ENCODE results near the gene ARHGEF18. TPM values are rescaled to one million over a fixed set of nuclear protein-coding genes. Genes with fewer than 3 reads are reported as not detected.
A peak's percentile ranks its signal among the peaks of the same experiment; 100 is the strongest.

ARHGEF18 gene
- total and polyA plus RNA-seq, 2 of the 13 experiments (the other 11 are each of a cell fraction or from before 2014, with no cell fraction given) = 4.2 to 17.5 TPM

GRCh38 chr19:7326105-7326877, 22.4 kb upstream of the ARHGEF18 start:
- Histone ChIP-seq H3K36me3 (replicated peaks in 1 of 2; ENCODE audit: control insufficient read depth in 1 of 2, insufficient read depth in 2 of 2, low read length in 2 of 2) (no peaks in the 10 kb centered on the region), H3K9ac (ENCODE audit: insufficient read depth, low read depth, low read length) (no peak overlapping the region), H3K27ac (ENCODE audit: extremely low read length, insufficient read depth, low read length) (no peak overlapping the region), H4K20me1 (ENCODE audit: insufficient read depth, low read length) (no peaks in the 10 kb centered on the region), H3K27me3 (ENCODE audit: control insufficient read depth in 1 of 2, insufficient read depth in 2 of 2, low read length in 2 of 2) (no peaks in the 10 kb centered on the region), H3K4me3 (replicated peaks in 1 of 3; ENCODE audit: insufficient read depth in 1 of 3, low read depth in 2 of 3, low read length in 3 of 3) (no peak overlapping the region), H3K4me2 (ENCODE audit: low read depth, low read length) (no peak overlapping the region), H2AFZ (ENCODE audit: low read length) (no peak overlapping the region), H3K4me1 (ENCODE audit: insufficient read depth, low read length) (peaks cover 5% of the 10 kb centered on the region), H3K9me3 (ENCODE audit: low read length) (no peaks in the 10 kb centered on the region), H3K79me2 (ENCODE audit: insufficient read depth, low read length) (no peaks in the 10 kb centered on the region)
- peak; percentile 56 for DNase-seq (ENCODE audit: low spot score)
- no TSS peak for BruUV-seq (replicated peaks)
- in situ Hi-C loops (cut with HindIII; ENCODE audit: extremely low pct_ligation_motif_present, low pct_unique_long_range_greater_than_20kb) = no loop called here
- FAIRE-seq = no peak
- no peak; the same call in 2 of the 3 replicates for ATAC-seq
- intact Hi-C loops (cut with micrococcal nuclease; ENCODE audit: unreplicated experiment) = no loop called here
- 67% methylated on average over 10 of the region's 10 CpGs for WGBS (ENCODE audit: low lambda C conversion rate)
- ChIA-PET CTCF (ENCODE audit: low intra/inter-chr PET ratio, low total read pairs) (interaction anchor here (1.5 kb wide), 1 partner anchor 177 kb away, joined by 5 read pairs; no protein-coding TSS in a partner anchor), POLR2A (no interaction called here)
- TF ChIP-seq GFI1 (CRISPR knock-in tag; IDR thresholded peaks at IDR 0.05; ENCODE audit: borderline replicate concordance) (no peak), MXI1 (IDR thresholded peaks at IDR 0.05; ENCODE audit: borderline replicate concordance, low read depth, low read length) (no peak), ATF7 (IDR thresholded peaks at IDR 0.05) (no peak), ATF7 (CRISPR knock-in tag; IDR thresholded peaks at IDR 0.05) (no peak), KLF12 (CRISPR knock-in tag; IDR thresholded peaks at IDR 0.05; ENCODE audit: borderline replicate concordance) (no peak), FOSL1 (CRISPR knock-in tag; IDR thresholded peaks at IDR 0.05; ENCODE audit: borderline replicate concordance) (no peak), STAG1 (CRISPR knock-in tag; IDR thresholded peaks at IDR 0.05) (peak; percentile 58), ZNF567 (CRISPR knock-in tag; IDR thresholded peaks at IDR 0.05; ENCODE audit: borderline replicate concordance) (no peak), ZNF772 (CRISPR knock-in tag; IDR thresholded peaks at IDR 0.05) (no peak), ONECUT2 (CRISPR knock-in tag; IDR thresholded peaks at IDR 0.05) (no peak), SMAD9 (CRISPR knock-in tag; IDR thresholded peaks at IDR 0.05) (no peak), SRY (CRISPR knock-in tag; IDR thresholded peaks at IDR 0.05) (no peak), TOPORS (CRISPR knock-in tag; IDR thresholded peaks at IDR 0.05) (no peak), ZFP91 (CRISPR knock-in tag; IDR thresholded peaks at IDR 0.05; ENCODE audit: borderline replicate concordance) (no peak), TEAD3 (CRISPR knock-in tag; optimal IDR thresholded peaks at IDR 0.05; ENCODE audit: borderline replicate concordance) (peak; percentile 11), PRDM10 (CRISPR knock-in tag; IDR thresholded peaks at IDR 0.05; ENCODE audit: low read depth) (no peak)

Measured in HepG2 (cell line).